Lung microvascular endothelial cell (primary cell): ENCODE results near the gene JAK2. TPM values are rescaled to one million over a fixed set of nuclear protein-coding genes. Genes with fewer than 3 reads are reported as not detected.
"Not testable (repeated sequence)": the region's sequence is repeated elsewhere in the genome, so short reads cannot be mapped to it uniquely, and the experiment has no call there.

Source experiments
- DNase-seq, 2 donors: peaks; one replicate each; pipeline versions ENCODE4 v3.0.0 to v3.0.0-alpha.2; 2010; ENCODE audit warnings: low read depth in 2 of 2
- total RNA-seq: library from RNA; depleted of rRNA; stranded (reverse); fragments of >200 nt; gene quantifications from 2 replicates; pipeline ENCODE4 v1.2.1, GENCODE V29; 2014

The JAK2 gene
- total RNA-seq, 1 donor from 2014 or later, result 7.1 TPM

- no peak for DNase-seq
Observed at GRCh38 chr9:5041390-5042115, 56.5 kb downstream of the JAK2 start.

GRCh38 chr9:5042661-5043178 is 57.6 kb downstream of the JAK2 start:
- no peak for DNase-seq

- no peak for DNase-seq
Observed at GRCh38 chr9:5043381-5043780, 58.3 kb downstream of the JAK2 start.

- no peak for DNase-seq
Observed at GRCh38 chr9:5044160-5044559, 59.1 kb downstream of the JAK2 start.

GRCh38 chr9:5052838-5053237 is 67.8 kb downstream of the JAK2 start:
- DNase-seq, result no peak

GRCh38 chr9:5062631-5063030 is 77.6 kb downstream of the JAK2 start:
- DNase-seq, result no peak

- no peak for DNase-seq
Observed at GRCh38 chr9:5072871-5073270, 87.8 kb downstream of the JAK2 start.

- DNase-seq, result no peak
Observed at GRCh38 chr9:5073701-5074100, 88.6 kb downstream of the JAK2 start.

- no peak for DNase-seq
Observed at GRCh38 chr9:5085993-5086392, 100.9 kb downstream of the JAK2 start.

- no peak for DNase-seq
Observed at GRCh38 chr9:5089737-5090136, 104.7 kb downstream of the JAK2 start.

GRCh38 chr9:5095795-5096194 is 110.7 kb downstream of the JAK2 start:
- peak; percentile 12 to 22 for DNase-seq

GRCh38 chr9:5099466-5099865 is 114.4 kb downstream of the JAK2 start:
- DNase-seq, result no peak

GRCh38 chr9:5101127-5101526 is 116.1 kb downstream of the JAK2 start:
- not testable (repeated sequence) for DNase-seq

- not testable (repeated sequence) for DNase-seq
Observed at GRCh38 chr9:5106517-5106916, 121.4 kb downstream of the JAK2 start.

GRCh38 chr9:5110867-5111681 is 126.0 kb downstream of the JAK2 start:
- no peak for DNase-seq

- no peak for DNase-seq
Observed at GRCh38 chr9:5111696-5112095, 126.6 kb downstream of the JAK2 start.

GRCh38 chr9:5112109-5112592 is 127.1 kb downstream of the JAK2 start:
- no peak for DNase-seq

GRCh38 chr9:5112646-5113045 is 127.6 kb downstream of the JAK2 start:
- DNase-seq, result no peak

GRCh38 chr9:5113523-5113922 is 128.5 kb downstream of the JAK2 start:
- no peak for DNase-seq

GRCh38 chr9:5113994-5114748 is 129.1 kb downstream of the JAK2 start:
- no peak for DNase-seq

GRCh38 chr9:5122116-5122515 is 137.0 kb downstream of the JAK2 start:
- DNase-seq, result no peak

GRCh38 chr9:5122516-5122915 is 137.4 kb downstream of the JAK2 start:
- no peak for DNase-seq
